HG03135 (cell line): ENCODE data around the gene SLC25A6.
"Not testable (repeated sequence)": the region's sequence is repeated elsewhere in the genome, so short reads cannot be mapped to it uniquely, and the experiment has no call there.

Experiments
- ATAC-seq: cut with Tn5 transposase; IDR thresholded peaks from one replicate; pipeline ENCODE4 v1.9.1; 2021; ENCODE audit warnings: mild to moderate bottlenecking, moderate library complexity; ENCODE audit not compliant: unreplicated experiment

SLC25A6 gene

DNA sequence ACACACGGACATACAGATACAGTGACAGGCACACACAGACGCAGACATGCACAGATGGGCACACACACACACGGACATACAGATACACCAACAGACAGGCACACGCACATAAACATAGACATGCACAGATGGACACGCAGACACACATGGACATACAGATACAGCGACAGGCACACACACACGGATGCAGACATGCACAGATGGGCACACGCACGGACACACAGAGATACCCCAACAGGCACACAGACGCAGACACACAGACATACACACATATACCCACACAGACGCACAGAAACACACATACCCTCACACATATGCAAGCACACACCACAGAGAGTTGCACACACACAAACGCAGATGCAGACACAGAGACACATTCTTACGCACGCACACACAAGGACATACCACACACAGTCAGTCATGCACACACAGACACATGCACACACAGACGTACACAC lies 24.4 kb upstream of the SLC25A6 start:
- ATAC-seq: no peak

DNA sequence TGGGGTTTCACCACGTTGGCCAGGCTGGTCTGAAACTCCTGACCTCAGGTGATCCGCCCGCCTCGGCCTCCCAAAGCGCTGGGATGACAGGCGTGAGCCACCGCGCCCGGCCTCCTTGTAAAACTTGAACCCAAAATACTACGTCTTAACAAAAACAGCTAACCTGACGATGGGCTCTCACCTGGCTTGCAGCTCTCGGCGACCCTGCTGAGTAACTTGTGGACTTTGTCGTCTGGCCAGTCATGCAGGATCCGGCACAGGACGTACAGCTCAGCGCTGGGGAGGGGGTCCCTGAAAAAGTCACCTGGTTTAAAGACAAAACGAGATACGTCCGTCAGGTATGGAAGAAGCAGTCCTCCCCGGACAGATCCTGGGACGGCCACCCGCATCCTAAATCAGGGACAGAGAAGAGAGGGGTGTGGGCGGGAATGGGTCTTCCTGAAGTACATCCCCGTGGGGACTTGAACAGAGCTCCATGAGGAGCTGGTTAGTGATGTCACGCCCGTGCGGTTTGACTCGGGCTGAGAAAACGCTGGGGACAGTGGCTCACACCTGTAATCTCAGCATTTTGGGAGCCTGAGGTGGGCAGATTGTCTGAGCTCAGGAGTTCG lies 20.7 kb upstream of the SLC25A6 start:
- no peak for ATAC-seq

DNA sequence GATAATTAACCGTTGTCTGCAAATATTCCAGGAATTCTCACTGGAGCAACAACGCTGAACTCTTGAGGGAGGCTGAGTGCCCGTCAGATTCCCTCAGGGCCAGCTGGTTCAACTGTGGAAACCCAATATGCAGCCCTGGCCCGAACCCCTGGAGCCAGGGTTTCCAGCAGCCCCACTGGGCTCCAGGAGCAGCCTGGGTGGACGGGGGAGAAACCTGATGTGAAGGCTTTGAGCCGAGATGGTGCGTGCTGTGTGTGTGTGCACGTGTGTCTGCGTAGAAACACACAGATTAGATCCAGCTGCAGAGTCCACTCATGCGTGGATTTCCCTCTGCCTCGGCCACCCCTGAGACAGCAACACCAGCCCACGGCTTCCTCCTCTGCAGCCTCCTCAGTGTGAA lies 19.4 kb upstream of the SLC25A6 start:
- ATAC-seq: no peak

DNA sequence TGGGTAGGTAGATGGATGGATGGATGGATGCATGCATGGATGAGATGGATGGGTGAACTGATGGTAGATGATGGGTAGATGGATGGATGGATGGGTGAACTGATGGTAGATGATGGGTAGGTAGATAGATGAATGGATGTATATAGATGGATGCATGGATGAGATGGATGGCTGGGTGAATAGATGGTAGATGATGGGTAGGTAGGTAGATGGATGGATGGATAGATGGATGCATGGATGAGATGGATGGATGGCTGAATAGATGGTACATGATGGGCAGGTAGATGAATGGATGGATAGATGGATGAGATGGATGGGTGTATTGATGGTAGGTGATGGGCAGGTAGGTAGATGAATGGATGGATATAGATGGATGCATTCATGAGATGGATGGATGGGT lies 15.1 kb upstream of the SLC25A6 start:
- ATAC-seq: no peak

- not testable (repeated sequence) for ATAC-seq
Measured at GRCh38 chrX:1405769-1406168, 13.9 kb upstream of the SLC25A6 start.

DNA sequence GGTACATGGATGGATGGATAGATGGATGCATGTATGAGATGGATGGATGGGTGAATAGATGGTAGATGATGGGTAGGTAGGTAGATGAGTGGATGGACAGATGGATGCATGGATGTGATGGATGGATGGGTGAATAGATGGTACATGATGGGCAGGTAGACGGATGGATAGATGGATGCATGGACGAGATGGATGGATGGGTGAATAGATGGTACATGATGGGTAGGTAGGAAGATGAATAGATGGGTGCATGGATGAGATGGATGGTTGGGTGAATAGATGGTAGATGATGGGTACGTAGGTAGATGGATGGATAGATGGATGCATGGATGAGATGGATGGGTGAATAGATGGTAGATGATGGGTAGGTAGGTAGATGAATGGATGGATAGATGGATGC lies 12.0 kb upstream of the SLC25A6 start:
- not testable (repeated sequence) for ATAC-seq

DNA sequence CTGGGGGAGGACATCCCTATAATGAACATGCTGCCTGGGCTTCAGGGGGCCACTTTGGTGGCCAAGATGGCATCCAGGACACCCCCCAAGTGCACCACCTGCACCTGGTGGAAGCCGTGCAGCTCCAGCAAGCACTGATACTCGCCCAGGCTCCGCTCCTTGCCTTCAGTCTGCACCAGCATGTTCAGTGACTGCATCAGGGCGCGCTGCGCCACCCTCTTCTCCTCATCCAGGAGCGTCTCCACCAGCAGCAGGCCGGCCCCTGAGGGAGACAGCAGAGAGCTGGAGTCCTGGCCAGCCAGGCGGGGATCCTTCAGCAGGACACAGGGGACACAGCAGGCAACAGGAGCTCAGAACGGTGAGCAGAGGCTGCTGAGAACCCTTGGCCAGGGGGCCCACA lies 11.3 kb upstream of the SLC25A6 start:
- no peak for ATAC-seq

DNA sequence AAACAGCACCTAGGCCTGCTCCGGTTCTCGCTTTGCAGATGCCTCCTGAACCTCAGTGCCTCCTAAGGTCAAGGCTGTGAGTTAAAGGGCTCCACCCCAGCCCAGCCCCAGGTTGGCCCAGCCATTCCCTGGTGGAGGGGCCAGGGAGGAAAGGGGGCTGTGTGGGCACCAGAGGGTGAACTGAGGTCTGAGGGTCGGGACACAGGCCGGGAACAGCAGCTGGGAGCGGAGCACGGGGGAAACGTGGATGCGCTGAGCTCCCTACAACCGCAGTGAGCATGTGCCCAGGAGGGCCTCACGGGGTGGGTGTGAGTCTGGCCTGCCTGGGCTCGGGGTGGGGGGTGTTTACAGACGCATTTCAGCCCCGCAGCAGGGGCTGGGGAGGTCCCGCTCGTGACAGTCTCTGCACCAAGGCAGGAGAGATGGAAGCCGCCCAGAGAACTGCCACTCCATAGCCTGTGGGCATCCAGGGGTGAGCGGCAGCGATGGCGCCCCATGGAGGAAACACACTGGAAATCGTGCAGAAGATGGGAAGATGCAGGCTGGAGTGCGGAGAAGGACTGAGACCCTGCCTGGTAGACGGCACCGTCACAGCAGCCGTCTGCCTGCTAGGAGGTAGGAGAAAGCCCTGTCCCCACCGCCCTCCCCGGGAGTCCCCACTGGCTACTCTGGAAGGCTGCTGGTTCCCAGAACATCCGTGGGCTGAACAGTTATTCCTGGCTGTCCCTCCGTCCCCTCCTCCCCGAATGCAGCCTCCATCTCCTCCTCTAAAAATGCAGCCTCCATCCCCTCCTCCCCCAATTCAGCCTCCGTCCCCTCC lies 9.9 kb upstream of the SLC25A6 start:
- ATAC-seq: no peak

DNA sequence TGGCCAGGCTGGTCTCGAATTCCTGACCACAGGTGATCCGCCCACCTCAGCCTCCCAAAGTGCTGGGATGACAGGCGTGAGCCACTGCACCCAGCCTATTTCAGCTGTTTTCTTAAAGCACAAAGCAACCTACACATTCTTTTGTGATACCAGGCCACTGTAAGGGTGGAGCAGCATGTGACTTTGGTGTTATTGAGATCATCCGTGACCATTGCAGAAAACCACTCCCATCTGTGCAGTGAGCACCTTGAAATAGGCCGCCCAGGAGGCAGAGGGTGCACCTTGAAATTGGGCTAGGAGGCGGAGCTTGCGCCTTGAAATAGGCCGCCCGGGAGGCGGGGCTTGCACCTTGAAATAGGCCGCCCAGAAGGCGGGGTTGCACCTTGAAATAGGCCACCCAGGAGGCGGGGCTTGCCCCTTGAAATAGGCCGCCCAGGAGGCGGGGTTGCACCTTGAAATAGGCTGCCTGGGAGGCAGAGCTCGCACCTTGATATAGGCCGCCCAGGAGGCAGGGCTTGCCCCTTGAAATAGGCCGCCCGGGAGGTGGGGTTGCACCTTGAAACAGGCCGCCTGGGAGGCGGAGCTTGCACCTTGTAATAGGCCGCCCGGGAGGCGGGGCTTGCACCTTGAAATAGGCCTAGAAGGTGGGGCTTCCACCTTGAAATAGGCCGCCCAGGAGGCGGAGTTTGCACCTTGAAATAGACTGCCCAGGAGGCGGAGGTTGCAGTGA lies 9.0 kb upstream of the SLC25A6 start:
- no peak for ATAC-seq

GRCh38 chrX:1400049-1400448 lies 8.1 kb upstream of the SLC25A6 start:
- ATAC-seq: no peak

GRCh38 chrX:1398431-1399340 lies 6.8 kb upstream of the SLC25A6 start:
- ATAC-seq: no peak

DNA sequence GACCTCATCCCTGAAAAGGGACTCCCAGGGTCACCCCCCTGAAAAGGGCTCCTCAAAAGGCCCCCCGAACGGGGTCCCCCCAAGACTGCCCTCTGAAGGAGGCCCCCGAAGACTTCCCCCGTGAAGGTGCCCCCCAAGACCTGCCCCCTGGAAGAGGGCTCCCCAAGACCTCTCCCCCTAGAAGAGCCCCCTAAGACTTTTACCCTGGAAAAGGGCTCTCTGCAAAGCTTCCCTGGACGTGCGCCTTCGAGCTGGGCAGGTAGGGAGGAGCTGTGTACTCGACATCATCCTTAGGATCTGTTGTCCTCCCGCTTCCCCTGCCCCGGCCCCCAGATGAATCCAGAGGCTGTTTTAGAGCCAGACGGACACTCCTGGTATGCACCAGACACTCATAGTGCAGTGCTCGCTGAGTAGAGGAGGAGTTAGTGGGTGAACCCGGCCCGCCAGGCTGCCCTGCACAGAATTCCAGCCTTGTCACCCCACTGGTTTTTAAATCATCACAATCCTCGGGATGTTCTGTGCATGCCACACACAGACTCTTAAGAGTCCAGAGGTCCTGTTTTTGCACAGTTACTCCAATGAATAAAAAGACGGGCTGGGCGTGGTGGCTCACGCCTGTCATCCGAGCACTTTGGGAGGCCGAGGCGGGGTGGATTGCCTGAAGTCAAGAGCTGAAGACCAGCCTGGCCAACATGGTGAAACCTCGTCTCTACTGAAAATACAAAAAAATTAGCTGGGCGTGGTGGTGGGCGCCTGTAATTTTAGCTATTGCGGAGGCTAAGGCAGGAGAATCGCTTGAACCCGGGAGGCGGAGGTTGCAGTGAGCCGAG lies 5.7 kb upstream of the SLC25A6 start:
- ATAC-seq: no peak

DNA sequence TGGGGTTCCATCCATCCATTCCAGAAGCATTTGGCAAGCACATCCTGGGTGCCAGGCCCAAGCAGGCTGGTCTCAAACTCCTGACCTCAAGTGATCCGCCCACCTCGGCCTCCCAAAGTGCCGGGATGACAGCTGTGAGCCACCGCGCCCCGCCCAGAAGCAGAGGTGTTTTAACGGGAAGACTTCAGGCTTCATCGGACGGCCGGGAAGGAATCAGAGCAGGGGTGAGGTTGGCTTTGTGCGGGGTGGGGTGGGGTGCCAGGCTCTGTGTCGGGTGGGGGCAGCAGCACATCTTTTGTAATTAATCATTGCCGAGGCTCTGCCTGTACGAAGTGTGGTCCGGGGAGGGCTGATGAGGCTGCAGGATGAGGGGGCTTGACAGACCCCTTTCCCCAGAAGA lies 5.1 kb upstream of the SLC25A6 start:
- no peak for ATAC-seq

DNA sequence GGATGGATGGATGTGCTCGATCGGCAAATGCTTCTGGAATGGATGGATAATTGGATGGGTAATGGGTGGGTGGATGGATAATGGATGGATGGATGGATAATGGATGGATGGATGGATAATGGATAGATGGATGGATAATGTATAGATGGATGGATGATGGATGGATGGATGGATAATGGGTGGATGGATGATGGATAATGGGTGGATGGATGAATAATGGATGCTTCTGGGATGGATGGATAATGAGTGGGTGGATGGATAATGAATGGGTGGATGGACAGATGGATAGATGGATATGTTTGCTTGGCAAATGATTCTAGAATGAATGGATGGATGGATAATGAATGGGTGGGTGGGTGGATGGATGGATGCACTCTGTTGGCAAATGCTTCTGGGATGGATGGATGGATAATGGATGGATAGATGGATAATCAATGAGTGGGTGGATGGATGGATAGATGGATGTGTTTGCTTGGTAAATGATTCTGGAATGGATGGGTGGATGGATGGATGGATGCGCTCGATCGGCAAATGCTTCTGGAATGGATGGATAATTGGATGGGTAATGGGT lies 3.8 kb upstream of the SLC25A6 start:
- no peak for ATAC-seq

GRCh38 chrX:1394731-1395501 lies 3.0 kb upstream of the SLC25A6 start:
- no peak for ATAC-seq

- ATAC-seq: no peak
Measured at GRCh38 chrX:1393871-1394615, 2.1 kb upstream of the SLC25A6 start.

DNA sequence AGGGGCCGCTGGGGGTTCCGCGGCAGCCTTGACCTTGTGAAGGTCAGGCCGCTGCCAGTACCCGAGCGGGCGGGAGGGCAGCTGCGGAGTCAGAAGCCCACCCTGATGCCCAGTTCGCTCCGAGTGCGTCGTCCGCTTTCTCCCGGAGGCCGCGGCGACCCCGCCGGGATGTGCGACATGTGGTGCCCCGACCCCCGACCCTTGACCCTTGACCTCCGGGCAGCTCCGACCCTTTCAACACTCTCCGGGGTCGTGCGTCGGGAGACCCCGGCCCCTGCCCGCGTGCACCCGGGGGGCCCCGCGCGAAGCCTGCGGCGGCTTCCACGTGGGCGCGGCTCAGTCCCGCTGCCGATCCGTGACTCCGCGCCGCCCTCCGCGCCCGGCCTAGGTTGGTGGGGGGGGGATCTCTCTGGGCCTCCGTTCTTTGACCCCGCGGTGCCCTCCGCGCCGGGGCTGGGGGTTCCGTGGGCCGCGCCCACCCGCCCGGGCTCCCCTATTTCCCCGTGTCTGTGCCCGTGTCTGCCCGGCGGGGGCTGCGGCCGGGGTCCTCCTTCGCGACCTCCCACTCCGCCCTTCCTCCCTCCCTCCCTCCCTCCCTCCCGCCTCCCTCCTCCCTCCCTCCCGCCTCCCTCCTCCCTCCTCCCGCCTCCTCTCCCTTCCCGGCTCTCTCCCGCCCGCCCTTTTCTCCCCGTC lies 609 bp upstream of the SLC25A6 start:
- peak; percentile 31 for ATAC-seq

DNA sequence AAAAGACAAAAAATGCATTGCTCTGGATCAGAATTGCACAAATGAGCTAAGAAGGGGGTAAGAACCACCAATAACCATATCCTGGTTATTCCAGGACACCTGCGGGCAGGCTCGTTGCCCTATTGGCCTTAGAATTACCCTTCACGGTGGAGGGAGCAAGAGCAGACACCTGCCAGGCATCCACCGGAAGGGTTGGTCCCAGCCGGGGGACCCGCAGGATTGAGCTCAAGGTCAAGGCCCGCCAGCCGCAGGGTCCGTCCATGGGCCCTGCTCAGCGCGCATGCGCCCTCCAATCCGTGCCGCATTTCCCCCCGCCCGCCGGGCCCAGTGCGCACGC lies 575 bp downstream of the SLC25A6 start:
- ATAC-seq: no peak
